Mesenchymal stem cell (in vitro differentiated cells and primary cell): ENCODE data around the gene THAP8.

ENCODE experiments used
- DNase-seq: peaks from one replicate; pipeline ENCODE4 v3.0.0-alpha.2; 2013
- H2AFZ ChIP-seq: one replicate; pipeline ENCODE4 v1.6.1; 2013; ENCODE audit warnings: low read depth, mild to moderate bottlenecking, control low read depth, inconsistent platforms, low read length, moderate library complexity
- H2AK5ac ChIP-seq: 2 replicates; pipeline ENCODE4 v1.6.1; 2013; ENCODE audit warnings: low read length, moderate library complexity, mild to moderate bottlenecking, inconsistent platforms; ENCODE audit not compliant: severe bottlenecking
- H2BK120ac ChIP-seq: one replicate; pipeline ENCODE4 v1.6.1; 2013; ENCODE audit warnings: low read depth, mild to moderate bottlenecking, inconsistent platforms, low read length, moderate library complexity
- H2BK12ac ChIP-seq, 2 experiments: one replicate each; pipeline ENCODE4 v1.6.1; 2013; ENCODE audit warnings: inconsistent platforms in 2 of 2, low read length in 2 of 2, mild to moderate bottlenecking in 2 of 2, moderate library complexity in 2 of 2, control low read depth in 1 of 2
- H2BK15ac ChIP-seq: one replicate; pipeline ENCODE4 v1.6.1; 2013; ENCODE audit warnings: mild to moderate bottlenecking, low read depth, inconsistent platforms; ENCODE audit not compliant: poor library complexity, severe bottlenecking
- H2BK5ac ChIP-seq: 2 replicates; pipeline ENCODE4 v1.6.1; 2013; ENCODE audit warnings: low read depth, mild to moderate bottlenecking, low read length, control low read depth, inconsistent platforms; ENCODE audit not compliant: poor library complexity, severe bottlenecking
- H3K14ac ChIP-seq, 2 experiments: one replicate each; pipeline ENCODE4 v1.6.1; 2013; ENCODE audit warnings: inconsistent platforms in 2 of 2, low read length in 2 of 2, control low read depth in 1 of 2, mild to moderate bottlenecking in 1 of 2, moderate library complexity in 1 of 2
- H3K18ac ChIP-seq, 2 experiments: one replicate each; pipeline ENCODE4 v1.6.1; 2013; ENCODE audit warnings: inconsistent platforms in 2 of 2, low read length in 2 of 2, control low read depth in 1 of 2, low read depth in 1 of 2, mild to moderate bottlenecking in 1 of 2
- H3K23ac ChIP-seq, 2 experiments: one replicate each; pipeline ENCODE4 v1.6.1; 2013; ENCODE audit warnings: inconsistent platforms in 2 of 2, low read length in 2 of 2, mild to moderate bottlenecking in 2 of 2, moderate library complexity in 2 of 2, control low read depth in 1 of 2
- H3K27ac ChIP-seq: 2 replicates; pipeline ENCODE4 v1.5.1; 2013; ENCODE audit warnings: mild to moderate bottlenecking, moderate library complexity, low read length, control low read depth, inconsistent platforms; ENCODE audit not compliant: poor library complexity, severe bottlenecking
- H3K27me3 ChIP-seq, 2 experiments: 2 replicates each; pipeline versions ENCODE4 v1.6.1 to v1.7.0; 2013; ENCODE audit warnings: low read length in 2 of 2, mild to moderate bottlenecking in 2 of 2, moderate library complexity in 2 of 2, control low read depth in 1 of 2, inconsistent platforms in 1 of 2; ENCODE audit not compliant: control insufficient read depth in 1 of 2, insufficient read depth in 1 of 2
- H3K36me3 ChIP-seq, 2 experiments: 2 replicates each; pipeline versions ENCODE4 v1.6.1 to v1.7.0; 2013; ENCODE audit warnings: low read length in 2 of 2, control low read depth in 1 of 2, inconsistent platforms in 1 of 2, low read depth in 1 of 2, mild to moderate bottlenecking in 1 of 2; ENCODE audit not compliant: insufficient read depth in 2 of 2, control insufficient read depth in 1 of 2
- H3K4ac ChIP-seq, 2 experiments: one replicate each; pipeline ENCODE4 v1.6.1; 2013; ENCODE audit warnings: inconsistent platforms in 2 of 2, low read length in 2 of 2, mild to moderate bottlenecking in 2 of 2, moderate library complexity in 2 of 2, control low read depth in 1 of 2, low read depth in 1 of 2
- H3K4me1 ChIP-seq: 2 replicates; pipeline ENCODE4 v1.6.1; 2013; ENCODE audit warnings: low read depth, low read length, control low read depth; ENCODE audit not compliant: control insufficient read depth, insufficient read depth
- H3K4me2 ChIP-seq: 2 replicates; pipeline ENCODE4 v1.6.1; 2013; ENCODE audit warnings: low read length, mild to moderate bottlenecking, inconsistent platforms; ENCODE audit not compliant: poor library complexity, severe bottlenecking
- H3K4me3 ChIP-seq, 2 experiments: 2 replicates each; pipeline versions ENCODE4 v1.5.1 to v1.7.0; 2013; ENCODE audit warnings: low read length in 2 of 2, mild to moderate bottlenecking in 2 of 2, control low read depth in 1 of 2, low read depth in 1 of 2; ENCODE audit not compliant: insufficient read depth in 1 of 2
- H3K79me1 ChIP-seq: replicated peaks from 2 replicates; pipeline ENCODE4 v1.6.1; 2013; ENCODE audit warnings: mild to moderate bottlenecking, control low read depth, low read length, inconsistent platforms; ENCODE audit not compliant: poor library complexity, severe bottlenecking
- H3K9ac ChIP-seq: 2 replicates; pipeline ENCODE4 v1.7.0; 2013; ENCODE audit warnings: mild to moderate bottlenecking, low read length, moderate library complexity
- H3K9me3 ChIP-seq: 2 replicates; pipeline ENCODE4 v1.7.0; 2013; ENCODE audit warnings: mild to moderate bottlenecking, low read length; ENCODE audit not compliant: control insufficient read depth
- H4K8ac ChIP-seq: one replicate; pipeline ENCODE4 v1.6.1; 2013; ENCODE audit warnings: inconsistent platforms, mild to moderate bottlenecking, low read length, moderate library complexity
- H4K91ac ChIP-seq: one replicate; pipeline ENCODE4 v1.6.1; 2013; ENCODE audit warnings: mild to moderate bottlenecking, low read length, inconsistent platforms
- WGBS: methylation state at CpG from one replicate; pipeline ENCODE4 v1.1.7; 2013; ENCODE audit warnings: mixed read lengths; 5-methylcytosine and 5-hydroxymethylcytosine counted together

The THAP8 gene

DNA sequence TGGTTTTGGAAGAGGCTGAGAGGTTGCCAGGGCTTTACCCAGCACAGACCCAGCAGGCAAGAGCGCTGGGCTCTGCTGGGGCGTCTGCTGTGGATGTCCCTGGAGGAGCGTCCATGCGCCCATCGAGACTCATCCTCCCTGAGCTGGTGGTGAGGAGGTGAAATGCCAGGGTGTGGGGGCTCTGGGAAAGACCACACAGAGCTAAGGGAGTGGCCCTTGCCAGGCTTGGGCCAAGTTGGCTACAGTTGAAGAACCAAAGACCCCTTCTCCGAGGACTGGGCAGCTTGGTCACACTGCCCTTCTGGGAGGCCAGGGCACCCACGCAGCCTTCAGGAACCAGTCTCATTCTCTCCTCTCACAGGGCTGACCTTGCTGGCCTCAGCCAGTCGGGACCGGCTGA is 32.2 kb upstream of the THAP8 start:
- no peak overlapping the region for H4K91ac ChIP-seq
- no peaks in the 10 kb centered on the region for H3K9me3 ChIP-seq
- DNase-seq, result no peak
- peaks cover 2% of the 10 kb centered on the region for H3K4me1 ChIP-seq
- no peak overlapping the region for H3K27ac ChIP-seq
- H2BK15ac ChIP-seq, result no peak overlapping the region
- H3K36me3 ChIP-seq, result peaks cover 0 to 50% of the 10 kb centered on the region in 2 experiments
- H3K4me3 ChIP-seq, result no peak overlapping the region
- no peak overlapping the region for H3K9ac ChIP-seq
- no peak overlapping the region for H3K18ac ChIP-seq
- no peak overlapping the region for H2BK120ac ChIP-seq
- H3K23ac ChIP-seq, result no peak overlapping the region
- H3K27me3 ChIP-seq, result no peaks in the 10 kb centered on the region
- H4K8ac ChIP-seq, result no peak overlapping the region
- no peak overlapping the region for H2BK12ac ChIP-seq
- H3K79me1 ChIP-seq, result peaks cover 1% of the 10 kb centered on the region
- no peak overlapping the region for H3K4me2 ChIP-seq
- H2BK5ac ChIP-seq, result no peak overlapping the region
- H3K4ac ChIP-seq, result no peak overlapping the region
- H2AK5ac ChIP-seq, result no peak overlapping the region
- no peak overlapping the region for H3K14ac ChIP-seq
- no peak overlapping the region for H2AFZ ChIP-seq
- WGBS, result 99% methylated on average over 9 of the region's 9 CpGs

DNA sequence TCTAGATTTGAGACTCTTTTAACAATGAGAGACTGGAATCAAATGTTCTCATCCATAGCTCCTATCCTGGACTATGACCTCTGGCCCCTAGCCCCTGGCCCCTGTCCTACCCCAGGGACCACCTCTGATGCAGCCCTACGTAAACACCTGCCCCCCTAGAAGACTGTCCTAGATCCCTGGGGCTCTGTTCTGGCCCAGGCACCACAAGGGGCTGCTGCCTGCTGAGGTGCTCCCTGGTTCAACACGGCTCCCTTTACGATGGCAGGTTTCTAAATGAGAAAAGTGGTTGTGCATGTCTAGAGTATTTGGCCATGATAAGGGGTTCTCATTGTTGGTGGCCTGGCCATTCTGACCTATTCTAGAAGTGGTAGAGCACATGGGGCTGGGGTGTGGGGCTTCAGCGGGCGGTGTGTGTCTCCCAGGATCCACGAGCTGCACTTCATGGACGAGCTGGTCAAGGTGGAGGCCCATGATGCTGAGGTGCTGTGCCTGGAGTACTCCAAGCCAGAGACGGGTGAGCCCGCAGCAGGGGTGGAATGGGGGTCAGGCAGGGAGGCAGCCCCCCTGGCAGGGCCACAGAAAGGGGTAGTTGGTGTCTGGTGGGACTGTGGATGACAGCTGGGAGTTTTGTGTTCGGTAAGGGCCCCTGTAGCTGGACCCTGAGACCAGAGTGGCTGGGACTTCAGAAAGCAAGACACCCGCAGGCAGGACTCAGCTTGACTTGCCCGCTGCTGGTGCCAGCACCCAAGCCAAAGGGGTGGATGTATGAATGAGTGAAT is 30.3 kb upstream of the THAP8 start:
- Histone ChIP-seq H4K8ac (no peak overlapping the region), H3K9me3 (no peaks in the 10 kb centered on the region), H3K27me3 (no peaks in the 10 kb centered on the region), H3K4ac (no peak overlapping the region), H2BK120ac (no peak overlapping the region), H3K18ac (no peak overlapping the region), H2AFZ (no peak overlapping the region), H3K27ac (no peak overlapping the region), H2BK12ac (no peak overlapping the region), H2BK15ac (no peak overlapping the region), H3K14ac (no peak overlapping the region), H3K79me1 (peaks cover 2% of the 10 kb centered on the region), H3K4me2 (no peak overlapping the region), H3K36me3 (peaks cover 0 to 36% of the 10 kb centered on the region in 2 experiments), H3K9ac (no peak overlapping the region), H3K23ac (no peak overlapping the region), H2AK5ac (no peak overlapping the region), H4K91ac (no peak overlapping the region), H3K4me1 (peaks cover 2% of the 10 kb centered on the region), H2BK5ac (no peak overlapping the region), H3K4me3 (no peak overlapping the region)
- no peak for DNase-seq
- 90% methylated on average over 12 of the region's 12 CpGs for WGBS

- no peak for DNase-seq
- H2BK120ac ChIP-seq, result no peak overlapping the region
- no peak overlapping the region for H3K4me3 ChIP-seq
- H3K9me3 ChIP-seq, result no peaks in the 10 kb centered on the region
- 98% methylated on average over 13 of the region's 13 CpGs for WGBS
- no peak overlapping the region for H3K4ac ChIP-seq
- H3K27me3 ChIP-seq, result no peaks in the 10 kb centered on the region
- no peak overlapping the region for H4K91ac ChIP-seq
- no peak overlapping the region for H2BK12ac ChIP-seq
- H3K36me3 ChIP-seq, result peaks cover 0 to 28% of the 10 kb centered on the region in 2 experiments
- H3K4me2 ChIP-seq, result no peak overlapping the region
- H3K79me1 ChIP-seq, result peaks cover 3% of the 10 kb centered on the region
- H3K4me1 ChIP-seq, result peaks cover 2% of the 10 kb centered on the region
- H3K23ac ChIP-seq, result no peak overlapping the region
- H2BK15ac ChIP-seq, result no peak overlapping the region
- H2BK5ac ChIP-seq, result no peak overlapping the region
- H3K9ac ChIP-seq, result no peak overlapping the region
- no peak overlapping the region for H3K27ac ChIP-seq
- no peak overlapping the region for H3K14ac ChIP-seq
- H3K18ac ChIP-seq, result no peak overlapping the region
- H4K8ac ChIP-seq, result no peak overlapping the region
- H2AK5ac ChIP-seq, result no peak overlapping the region
- H2AFZ ChIP-seq, result no peak overlapping the region
Observed at GRCh38 chr19:36082916-36083315, 28.8 kb upstream of the THAP8 start.

GRCh38 chr19:36081894-36082293 is 27.8 kb upstream of the THAP8 start:
- peaks cover 3% of the 10 kb centered on the region for H3K79me1 ChIP-seq
- WGBS, result 93% methylated on average over 7 of the region's 7 CpGs
- no peaks in the 10 kb centered on the region for H3K9me3 ChIP-seq
- no peak overlapping the region for H2AFZ ChIP-seq
- H4K91ac ChIP-seq, result no peak overlapping the region
- H3K36me3 ChIP-seq, result peaks cover 0 to 28% of the 10 kb centered on the region in 2 experiments
- H2BK120ac ChIP-seq, result no peak overlapping the region
- no peak overlapping the region for H3K14ac ChIP-seq
- peaks cover 2% of the 10 kb centered on the region for H3K4me1 ChIP-seq
- H3K4ac ChIP-seq, result no peak overlapping the region
- H2BK5ac ChIP-seq, result no peak overlapping the region
- H3K4me3 ChIP-seq, result no peak overlapping the region
- no peak overlapping the region for H2AK5ac ChIP-seq
- no peak overlapping the region for H3K4me2 ChIP-seq
- H3K27ac ChIP-seq, result no peak overlapping the region
- no peak overlapping the region for H3K23ac ChIP-seq
- H3K27me3 ChIP-seq, result no peaks in the 10 kb centered on the region
- no peak overlapping the region for H3K18ac ChIP-seq
- no peak overlapping the region for H4K8ac ChIP-seq
- H2BK12ac ChIP-seq, result no peak overlapping the region
- no peak overlapping the region for H3K9ac ChIP-seq
- no peak for DNase-seq
- H2BK15ac ChIP-seq, result no peak overlapping the region
